Breast epithelium (tissue), 3 donors: Measurements from ENCODE around the gene SEC11A.

ENCODE experiments used
- POLR2AphosphoS5 ChIP-seq, 3 donors: sonication (generic); formaldehyde crosslinking; IDR thresholded peaks; one replicate each; pipeline ENCODE4 v1.6.1; 2017; ENCODE audit warnings: antibody characterized with exemption in 3 of 3
- TF ChIP-seq, protein P1 (sequence below), 3 donors: fragments of 450-650 bp; IDR thresholded peaks; one replicate each; pipeline ENCODE4 v1.5.1; 2016 to 2017; ENCODE audit warnings: antibody characterized with exemption in 3 of 3, mild to moderate bottlenecking in 3 of 3, moderate library complexity in 3 of 3

DNA sequence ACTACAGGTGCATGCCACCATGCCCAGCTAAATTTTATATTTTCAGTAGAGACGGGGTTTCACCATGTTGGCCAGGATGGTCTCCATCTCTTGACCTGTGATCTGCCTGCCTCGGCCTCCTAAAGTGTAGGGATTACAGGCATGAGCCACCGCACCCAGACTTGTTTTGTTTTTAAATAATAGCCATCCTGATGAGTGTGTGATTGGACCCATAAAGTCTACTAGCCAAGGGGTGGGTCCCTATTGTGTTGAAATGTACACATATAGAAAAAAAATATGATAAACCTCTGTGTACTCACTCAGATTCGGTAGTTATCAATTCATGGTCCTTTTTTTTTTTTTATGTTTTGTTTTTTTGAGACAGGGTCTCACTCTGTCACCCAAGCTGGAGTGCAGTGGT, 49.7 kb upstream of the SEC11A start:
- TF ChIP-seq, protein P1, sequence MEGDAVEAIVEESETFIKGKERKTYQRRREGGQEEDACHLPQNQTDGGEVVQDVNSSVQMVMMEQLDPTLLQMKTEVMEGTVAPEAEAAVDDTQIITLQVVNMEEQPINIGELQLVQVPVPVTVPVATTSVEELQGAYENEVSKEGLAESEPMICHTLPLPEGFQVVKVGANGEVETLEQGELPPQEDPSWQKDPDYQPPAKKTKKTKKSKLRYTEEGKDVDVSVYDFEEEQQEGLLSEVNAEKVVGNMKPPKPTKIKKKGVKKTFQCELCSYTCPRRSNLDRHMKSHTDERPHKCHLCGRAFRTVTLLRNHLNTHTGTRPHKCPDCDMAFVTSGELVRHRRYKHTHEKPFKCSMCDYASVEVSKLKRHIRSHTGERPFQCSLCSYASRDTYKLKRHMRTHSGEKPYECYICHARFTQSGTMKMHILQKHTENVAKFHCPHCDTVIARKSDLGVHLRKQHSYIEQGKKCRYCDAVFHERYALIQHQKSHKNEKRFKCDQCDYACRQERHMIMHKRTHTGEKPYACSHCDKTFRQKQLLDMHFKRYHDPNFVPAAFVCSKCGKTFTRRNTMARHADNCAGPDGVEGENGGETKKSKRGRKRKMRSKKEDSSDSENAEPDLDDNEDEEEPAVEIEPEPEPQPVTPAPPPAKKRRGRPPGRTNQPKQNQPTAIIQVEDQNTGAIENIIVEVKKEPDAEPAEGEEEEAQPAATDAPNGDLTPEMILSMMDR (IDR thresholded peaks at IDR 0.05), result no peak
- TF ChIP-seq POLR2AphosphoS5 (IDR thresholded peaks at IDR 0.05), result no peak
